HUDEP-2 (cell line): ENCODE data around the gene TSPAN3.
A peak's percentile ranks its signal among the peaks of the same experiment; 100 is the strongest.

Experiments
- DNase-seq, 76 experiments: peaks; one replicate each; lab custom pipeline; 2025; ENCODE audit not compliant: unreplicated experiment in 76 of 76; lab: John Stamatoyannopoulos, UW

The TSPAN3 gene

DNA sequence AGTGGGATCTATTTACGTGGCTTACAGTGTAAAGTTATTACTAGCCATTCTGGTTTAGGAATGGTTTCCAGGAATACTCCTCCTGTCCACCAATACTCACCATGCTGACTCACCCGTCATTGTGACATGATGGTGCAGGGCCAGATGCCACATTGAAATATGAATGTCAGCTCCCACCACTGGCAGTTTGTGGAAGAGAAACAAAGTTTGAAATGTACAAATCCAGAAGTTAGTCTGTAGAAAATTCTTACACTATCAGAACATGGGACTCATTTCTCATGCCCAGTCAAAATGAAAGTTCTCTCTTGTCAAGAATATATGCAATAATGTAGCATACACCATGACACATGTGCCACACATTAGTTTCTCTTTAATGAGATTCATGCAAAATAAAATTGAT is 14.4 kb upstream of the TSPAN3 start:
- DNase-seq = no peak

DNA sequence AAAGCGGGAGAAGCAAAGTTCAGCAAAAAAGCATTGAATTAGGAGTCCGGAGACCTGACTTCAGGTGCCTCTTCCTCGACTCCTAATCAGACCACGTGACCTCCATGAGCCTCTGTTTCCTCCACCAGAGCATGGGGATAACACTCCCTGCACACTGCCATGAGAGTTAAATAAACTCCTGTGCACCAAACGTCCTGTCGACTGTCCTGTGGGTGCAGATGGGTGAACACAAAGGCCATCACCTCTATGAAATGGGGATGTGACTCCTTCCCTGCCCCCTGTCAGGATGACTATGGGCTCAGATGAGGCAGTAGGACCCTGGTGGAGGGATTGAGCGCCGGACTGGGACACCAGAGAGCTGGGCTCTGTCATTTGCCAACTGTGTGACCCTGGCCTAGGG is 13.5 kb upstream of the TSPAN3 start:
- no peak for DNase-seq

- peak in 56 of 76 experiments; percentile 1 to 76 (median 40) for DNase-seq
Observed at GRCh38 chr15:77083381-77084160, 12.7 kb upstream of the TSPAN3 start.

GRCh38 chr15:77081971-77082370 is 11.1 kb upstream of the TSPAN3 start:
- no peak for DNase-seq

- no peak for DNase-seq
Observed at GRCh38 chr15:77076323-77076915, 5.5 kb upstream of the TSPAN3 start.

DNA sequence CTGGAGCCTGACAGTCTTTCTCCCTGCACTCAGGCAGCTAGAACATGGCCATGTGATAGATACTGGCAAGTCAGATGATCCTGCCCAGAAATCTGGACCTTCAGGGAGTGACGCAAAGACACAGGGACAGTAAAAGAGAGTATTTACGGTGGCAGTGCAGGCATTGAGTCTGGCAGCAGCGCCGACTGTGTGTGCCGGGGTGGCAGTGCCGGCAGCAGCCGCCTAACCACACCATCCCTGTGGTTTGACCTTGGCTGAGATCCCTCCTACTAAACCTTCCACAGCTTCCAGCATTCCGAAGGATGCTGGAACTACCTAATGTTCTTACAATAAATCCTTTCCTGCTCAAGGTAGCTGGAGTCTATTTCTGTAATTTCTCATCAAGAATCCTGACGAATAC is 4.6 kb upstream of the TSPAN3 start:
- DNase-seq = no peak

GRCh38 chr15:77074350-77074749 is 3.4 kb upstream of the TSPAN3 start:
- DNase-seq = no peak

DNA sequence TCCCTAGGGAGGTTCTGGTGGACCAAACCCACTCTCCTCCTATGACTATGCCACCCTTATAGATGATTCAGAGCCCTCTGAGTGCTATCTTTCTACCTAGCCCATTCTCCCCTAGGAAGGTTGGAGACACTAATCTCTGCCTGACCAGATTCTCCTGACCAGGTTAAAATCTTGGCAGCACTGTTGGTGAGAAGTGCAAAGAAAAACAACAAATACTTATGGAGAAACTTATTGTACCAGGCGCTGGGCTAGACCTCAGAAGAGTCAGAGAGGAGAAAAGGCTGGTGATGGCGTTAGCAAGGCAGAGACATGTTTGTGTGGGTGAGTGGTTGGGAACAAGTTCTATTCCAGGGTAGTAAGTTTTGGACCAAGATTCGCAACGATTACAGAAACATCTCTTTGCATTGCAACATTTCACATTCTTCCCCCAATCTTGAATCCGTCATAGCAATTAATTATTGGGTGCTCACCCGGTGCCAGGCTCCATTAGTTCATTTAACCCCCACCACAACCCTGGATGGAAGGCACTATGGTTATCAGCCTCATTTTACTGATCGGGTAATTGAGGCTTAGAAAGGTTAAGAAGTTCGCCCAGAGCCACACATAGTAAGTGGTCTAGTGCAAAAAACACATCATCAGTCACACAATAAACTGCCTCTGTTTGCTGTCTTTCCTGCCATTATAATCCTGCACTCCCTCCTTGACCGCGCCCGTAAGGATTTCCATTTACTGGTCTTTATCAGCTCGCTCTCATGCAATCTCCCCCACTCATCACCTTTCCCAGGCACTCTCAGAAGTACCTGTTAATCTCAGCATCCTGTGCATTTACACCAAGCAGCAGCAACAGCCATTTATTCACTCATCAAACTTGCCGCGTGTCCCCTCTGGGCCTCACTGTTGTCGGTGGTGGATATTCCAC is 655 bp upstream of the TSPAN3 start:
- no peak for DNase-seq

DNA sequence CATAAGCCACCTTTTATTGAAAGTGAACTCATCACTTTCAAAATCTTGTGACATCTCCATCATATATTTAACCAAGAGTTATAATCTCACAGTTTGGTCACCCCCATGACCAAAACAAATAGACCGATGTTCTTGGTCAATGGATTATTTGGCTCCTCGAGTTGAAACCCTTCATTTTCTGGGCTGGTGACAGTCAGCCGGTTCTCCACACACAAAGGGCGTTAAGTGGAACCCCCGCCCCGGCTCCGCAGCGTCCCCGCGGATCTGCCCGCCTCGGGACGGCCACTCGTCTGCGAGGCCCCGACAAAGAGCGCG is 772 bp downstream of the TSPAN3 start:
- DNase-seq = peak in 2 of 76 experiments; percentile 6 to 25

DNA sequence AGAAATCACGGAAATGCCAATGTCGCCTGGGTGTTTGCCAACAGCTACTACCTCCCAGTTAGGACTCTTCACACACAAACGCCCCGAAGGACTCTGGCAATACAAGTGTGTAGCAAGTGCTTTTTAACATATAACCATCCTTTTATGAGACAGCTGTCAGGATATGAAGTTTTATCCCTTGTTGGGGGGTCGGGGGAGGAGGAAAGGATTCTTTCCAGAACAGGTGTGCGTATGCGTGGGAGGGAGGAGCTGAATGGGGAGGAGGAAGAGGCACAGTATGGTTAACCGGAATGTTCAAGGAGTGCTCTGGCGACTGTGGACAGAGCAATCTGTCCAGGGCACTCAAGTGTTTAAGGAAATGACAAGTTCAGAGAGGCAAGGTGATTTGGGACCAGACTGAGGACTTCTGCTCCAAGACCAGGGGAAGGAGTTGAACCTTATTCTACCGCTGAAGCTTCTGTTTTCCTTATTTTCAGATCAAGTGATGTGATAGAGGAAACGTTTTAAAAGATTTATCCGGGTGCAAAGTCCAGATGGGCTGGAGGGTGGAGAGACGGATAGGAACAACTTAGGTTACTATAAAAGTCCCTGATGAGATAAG is 1.3 kb downstream of the TSPAN3 start:
- peak in 1 of 76 experiments; percentile 2 for DNase-seq

- no peak for DNase-seq
Observed at GRCh38 chr15:77068633-77069032, 2.3 kb downstream of the TSPAN3 start.

DNA sequence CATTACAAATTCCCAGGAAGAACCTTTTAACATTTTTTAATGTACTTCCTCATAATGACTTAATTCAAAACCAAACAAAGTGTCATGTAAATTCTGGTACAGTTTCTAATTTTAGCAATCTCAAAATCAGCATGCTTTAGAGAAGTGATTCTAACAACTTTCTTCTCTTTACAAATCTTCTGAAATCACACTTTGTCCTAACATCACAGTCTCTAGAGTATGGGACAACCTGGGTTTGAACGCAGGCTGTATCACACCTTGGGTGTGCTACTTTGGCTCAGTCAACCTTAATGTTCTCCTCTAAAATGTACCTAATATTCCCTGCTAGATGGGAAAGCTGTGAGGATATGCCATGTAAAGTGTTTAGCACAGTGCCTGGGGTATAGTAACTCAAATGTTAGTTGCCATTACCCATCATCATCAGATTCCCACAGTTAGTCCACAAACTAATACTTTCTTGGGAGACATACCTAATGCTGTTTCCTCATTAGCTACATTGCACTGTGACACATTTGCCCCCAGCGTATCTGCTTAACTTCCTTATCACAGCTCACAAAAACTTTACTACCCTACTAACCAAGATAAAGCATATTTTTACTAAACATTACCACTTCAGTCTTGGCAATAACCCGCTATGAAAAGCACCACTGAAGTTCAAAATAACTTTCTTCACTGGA is 3.1 kb downstream of the TSPAN3 start:
- DNase-seq = no peak

DNA sequence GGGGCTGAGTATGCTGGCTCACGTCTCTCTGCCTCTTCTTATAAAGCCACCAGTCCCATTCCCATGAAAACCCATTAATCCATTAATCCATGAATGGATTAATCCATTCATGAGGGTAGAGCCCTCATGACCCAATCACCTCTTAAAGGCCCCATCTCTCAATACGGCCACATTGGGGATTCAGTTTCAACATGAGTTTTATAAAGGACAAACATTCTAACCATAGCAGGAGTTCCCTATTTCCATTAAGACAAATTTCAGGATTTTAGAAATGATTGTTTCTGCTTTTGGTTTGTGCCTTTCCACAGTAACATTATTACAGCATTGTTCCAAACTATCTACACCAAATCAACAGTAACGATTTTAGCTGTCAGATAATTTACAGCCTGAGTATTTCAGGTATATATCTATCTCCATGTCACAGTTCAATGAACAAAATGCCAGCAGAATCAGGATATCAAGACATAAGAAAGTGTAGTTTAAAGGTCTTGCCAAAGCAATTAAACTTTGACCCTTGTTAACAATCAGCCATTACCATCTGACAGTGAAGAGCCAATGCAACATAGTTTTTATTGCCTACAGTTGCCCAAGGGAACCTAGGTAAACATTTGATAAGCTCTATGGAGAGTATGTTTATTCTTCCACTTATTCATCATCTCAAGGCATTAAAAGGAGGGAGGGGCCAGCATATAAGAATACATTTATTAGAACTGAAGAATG is 3.8 kb downstream of the TSPAN3 start:
- DNase-seq = no peak

GRCh38 chr15:77064539-77065308 is 6.2 kb downstream of the TSPAN3 start:
- no peak for DNase-seq

- no peak for DNase-seq
Observed at GRCh38 chr15:77064063-77064462, 6.8 kb downstream of the TSPAN3 start.

- DNase-seq = no peak
Observed at GRCh38 chr15:77063249-77063648, 7.7 kb downstream of the TSPAN3 start.

- DNase-seq = no peak
Observed at GRCh38 chr15:77060546-77060945, 10.4 kb downstream of the TSPAN3 start.

- no peak for DNase-seq
Observed at GRCh38 chr15:77059786-77060361, 11.0 kb downstream of the TSPAN3 start.

GRCh38 chr15:77058468-77058867 is 12.4 kb downstream of the TSPAN3 start:
- DNase-seq = no peak
